Transverse colon (tissue), 4 donors: Measurements from ENCODE around the gene GSTP1.
"Not testable (repeated sequence)": the region's sequence is repeated elsewhere in the genome, so short reads cannot be mapped to it uniquely, and the experiment has no call there.

Experiments used
- CTCF ChIP-seq, 5 experiments: fragments of 200-600 bp in 3 of 5; fragments of 450-650 bp in 2 of 5; sonication (generic) in 3 of 5; IDR thresholded peaks; 1 replicate in 2 of 5; 2 replicates in 3 of 5; pipeline ENCODE4 v1.5.1; 2016 to 2017; ENCODE audit warnings: antibody characterized with exemption in 5 of 5, inconsistent platforms in 3 of 5, mild to moderate bottlenecking in 2 of 5, moderate library complexity in 1 of 5
- POLR2A ChIP-seq: fragments of 450-650 bp; IDR thresholded peaks from one replicate; pipeline ENCODE4 v1.6.1; 2016; ENCODE audit warnings: antibody characterized with exemption, mild to moderate bottlenecking, moderate library complexity
- POLR2AphosphoS5 ChIP-seq, 3 donors: sonication (generic); formaldehyde crosslinking; IDR thresholded peaks; one replicate each; pipeline ENCODE4 v1.6.1; 2016; ENCODE audit warnings: antibody characterized with exemption in 3 of 3

- not testable (repeated sequence) for TF ChIP-seq CTCF (IDR thresholded peaks at IDR 0.05); POLR2A; POLR2AphosphoS5 (IDR thresholded peaks at IDR 0.05)
Measured at GRCh38 chr11:67604119-67604518, 20.5 kb downstream of the GSTP1 start.
